GM18519 (cell line): ENCODE results near the gene GFOD1.
"Not testable (repeated sequence)": the region's sequence is repeated elsewhere in the genome, so short reads cannot be mapped to it uniquely, and the experiment has no call there.

Experiments used
- ATAC-seq: cut with Tn5 transposase; IDR thresholded peaks from one replicate; pipeline ENCODE4 v1.9.1; 2021; ENCODE audit warnings: mild to moderate bottlenecking, moderate library complexity; ENCODE audit not compliant: unreplicated experiment, low FRiP score

GFOD1 gene

GRCh38 chr6:13339863-13340630, 147.4 kb downstream of the GFOD1 start:
- ATAC-seq = no peak

GRCh38 chr6:13338038-13338437, 149.4 kb downstream of the GFOD1 start:
- ATAC-seq = no peak

- ATAC-seq = no peak
Observed at GRCh38 chr6:13336553-13336952, 150.8 kb downstream of the GFOD1 start.

GRCh38 chr6:13334953-13335352, 152.4 kb downstream of the GFOD1 start:
- ATAC-seq = no peak

GRCh38 chr6:13332349-13332706, 155.1 kb downstream of the GFOD1 start:
- no peak for ATAC-seq

- no peak for ATAC-seq
Observed at GRCh38 chr6:13331516-13332348, 155.7 kb downstream of the GFOD1 start.

- no peak for ATAC-seq
Observed at GRCh38 chr6:13328875-13329183, 158.6 kb downstream of the GFOD1 start.

- peak; percentile 58 for ATAC-seq
Observed at GRCh38 chr6:13328076-13328874, 159.1 kb downstream of the GFOD1 start, which contains the start of gene TBC1D7. Gene TBC1D7 (minus strand): TSS chr6:13328537. CDS start chr6:13326898, 1,639 bp downstream.

- ATAC-seq = no peak
Observed at GRCh38 chr6:13327691-13328075, 159.7 kb downstream of the GFOD1 start.

- not testable (repeated sequence) for ATAC-seq
Observed at GRCh38 chr6:13326031-13326586, 161.3 kb downstream of the GFOD1 start.

GRCh38 chr6:13319891-13320564, 167.4 kb downstream of the GFOD1 start:
- ATAC-seq = no peak

GRCh38 chr6:13318821-13319220, 168.6 kb downstream of the GFOD1 start:
- no peak for ATAC-seq

GRCh38 chr6:13315896-13316295, 171.5 kb downstream of the GFOD1 start:
- no peak for ATAC-seq

GRCh38 chr6:13314806-13315205, 172.6 kb downstream of the GFOD1 start:
- no peak for ATAC-seq

GRCh38 chr6:13311155-13311554, 176.2 kb downstream of the GFOD1 start:
- no peak for ATAC-seq

GRCh38 chr6:13308332-13308731, 179.1 kb downstream of the GFOD1 start:
- no peak for ATAC-seq
